Muscle of leg (tissue), 11 donors: Measurements from ENCODE around the gene SELENOI. TPM values are rescaled to one million over a fixed set of nuclear protein-coding genes. Genes with fewer than 3 reads are reported as not detected.
"Not testable (repeated sequence)": the region's sequence is repeated elsewhere in the genome, so short reads cannot be mapped to it uniquely, and the experiment has no call there.

ENCODE experiments used
- DNase-seq: peaks from one replicate; pipeline ENCODE4 v3.0.0; 2013
- H3K27ac ChIP-seq: one replicate; pipeline ENCODE4 v1.5.1; 2013; ENCODE audit warnings: mild to moderate bottlenecking, low read length, control low read depth
- H3K27me3 ChIP-seq: one replicate; pipeline ENCODE4 v1.6.1; 2013; ENCODE audit warnings: low read length; ENCODE audit not compliant: control insufficient read depth, insufficient read depth
- H3K36me3 ChIP-seq: one replicate; pipeline ENCODE4 v1.6.1; 2013; ENCODE audit warnings: low read length; ENCODE audit not compliant: control insufficient read depth, insufficient read depth
- H3K4me1 ChIP-seq: one replicate; pipeline ENCODE4 v1.6.1; 2013; ENCODE audit warnings: low read length; ENCODE audit not compliant: control insufficient read depth, insufficient read depth
- H3K4me3 ChIP-seq: one replicate; pipeline ENCODE4 v1.5.1; 2013; ENCODE audit warnings: low read length, control low read depth
- H3K9me3 ChIP-seq: replicated peaks from 2 replicates; pipeline ENCODE4 v1.6.1; 2013; ENCODE audit warnings: low read depth, low read length; ENCODE audit not compliant: control insufficient read depth
- WGBS: methylation state at CpG from one replicate; pipeline ENCODE4 v1.1.5; 2013; ENCODE audit warnings: missing lambda C conversion rate; ENCODE audit not compliant: insufficient coverage; 5-methylcytosine and 5-hydroxymethylcytosine counted together
- polyA plus RNA-seq, 8 donors: library from polyadenylated mRNA; unstranded; fragments of 120-200 nt; gene quantifications; one replicate each; pipeline versions ENCODE4 v1.2.1 to v1.2.3, GENCODE V29; 2013; ENCODE audit warnings: inconsistent platforms in 1 of 8, low replicate concordance in 1 of 8; ENCODE audit not compliant: insufficient read length in 8 of 8, insufficient read depth in 1 of 8
- total RNA-seq: library from RNA; stranded (reverse); fragments of 120-200 nt; gene quantifications from one replicate; pipeline ENCODE4 v1.2.4, GENCODE V29; 2013

The SELENOI gene
- total and polyA plus RNA-seq, 9 donors = 8.4 to 11.9 (median 9.3) TPM

DNA sequence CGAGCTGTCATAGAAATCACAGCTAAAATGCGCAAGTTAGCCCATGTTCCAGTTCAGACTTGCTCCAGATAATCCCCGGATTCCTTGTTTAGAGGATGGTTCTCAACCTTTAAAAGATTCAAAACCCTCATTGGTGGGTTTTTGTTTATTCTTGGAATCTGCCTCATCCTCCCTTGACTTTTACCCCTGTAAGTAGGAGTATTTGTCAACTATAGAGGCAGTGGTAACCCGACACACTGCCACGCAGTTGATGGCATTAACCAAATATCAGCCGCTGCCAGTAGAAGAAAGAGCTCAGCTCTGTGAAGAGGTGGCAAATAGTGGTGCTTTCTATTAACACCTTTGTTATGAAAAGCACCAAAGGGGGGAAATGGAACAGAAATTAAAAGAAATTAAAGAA lies 40.4 kb upstream of the SELENOI start:
- Histone ChIP-seq H3K4me1 (peaks cover 4% of the 10 kb centered on the region), H3K27me3 (no peaks in the 10 kb centered on the region), H3K36me3 (peaks cover 3% of the 10 kb centered on the region), H3K9me3 (no peaks in the 10 kb centered on the region), H3K27ac (no peak overlapping the region), H3K4me3 (no peak overlapping the region)
- no peak for DNase-seq
- 67% methylated on average over 2 of the region's 6 CpGs for WGBS

DNA sequence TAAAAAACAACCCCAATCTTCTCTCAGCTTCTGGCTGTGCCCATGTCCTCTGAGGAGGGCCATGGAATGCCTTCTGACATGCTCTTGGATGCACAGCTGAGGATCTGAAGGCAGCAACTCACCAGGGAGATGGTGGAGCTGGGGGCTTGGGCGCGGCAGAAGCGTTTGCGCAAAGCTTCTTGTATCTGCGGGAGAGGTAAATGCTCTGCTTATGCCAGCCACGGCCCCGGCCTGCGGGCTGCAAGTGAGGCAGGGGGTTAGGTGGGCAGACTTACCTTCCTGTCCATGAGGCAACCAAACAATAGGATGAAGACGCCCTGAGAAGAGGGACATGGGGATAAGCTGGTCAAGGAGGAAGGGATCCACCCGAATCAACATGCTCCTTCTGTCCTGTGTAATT lies 36.0 kb upstream of the SELENOI start:
- 63% methylated on average over 3 of the region's 10 CpGs for WGBS
- Histone ChIP-seq H3K4me3 (no peak overlapping the region), H3K4me1 (peaks cover 2% of the 10 kb centered on the region), H3K27ac (no peak overlapping the region), H3K27me3 (no peaks in the 10 kb centered on the region), H3K36me3 (no peaks in the 10 kb centered on the region), H3K9me3 (no peaks in the 10 kb centered on the region)
- no peak for DNase-seq

- Histone ChIP-seq H3K9me3 (no peaks in the 10 kb centered on the region), H3K4me3 (no peak overlapping the region), H3K4me1 (no peaks in the 10 kb centered on the region), H3K36me3 (no peaks in the 10 kb centered on the region), H3K27me3 (no peaks in the 10 kb centered on the region), H3K27ac (no peak overlapping the region)
- 93% methylated on average over 2 of the region's 9 CpGs for WGBS
- DNase-seq = no peak
These were observed 33.5 kb upstream of the SELENOI start for GRCh38 chr2:26312471-26312870.

- Histone ChIP-seq H3K4me1 (no peaks in the 10 kb centered on the region), H3K36me3 (no peaks in the 10 kb centered on the region), H3K27me3 (no peaks in the 10 kb centered on the region), H3K4me3 (no peak overlapping the region), H3K27ac (no peak overlapping the region), H3K9me3 (no peaks in the 10 kb centered on the region)
- DNase-seq = no peak
- WGBS = 90% methylated on average over 12 of the region's 12 CpGs
These were observed 32.5 kb upstream of the SELENOI start for GRCh38 chr2:26313446-26313845.

DNA sequence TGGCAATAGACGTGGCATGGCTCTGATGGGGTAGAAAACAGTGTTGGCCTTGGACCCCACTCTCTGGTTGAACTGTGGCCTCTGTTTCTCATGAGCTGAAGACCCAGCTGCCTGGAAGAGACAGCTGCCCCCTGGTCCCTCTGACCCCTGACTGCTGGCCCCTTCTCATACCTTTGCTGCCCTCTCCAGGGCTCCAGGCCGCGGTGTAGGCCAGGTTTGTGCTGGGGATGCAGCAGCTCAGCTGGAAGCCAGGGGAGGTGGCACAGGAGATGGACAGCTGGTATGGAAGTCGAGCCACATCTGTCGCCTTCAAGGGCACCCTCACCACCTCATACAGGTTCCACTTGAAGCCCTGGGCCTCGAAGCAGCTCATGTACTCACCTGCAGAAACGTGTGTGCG lies 31.7 kb upstream of the SELENOI start:
- no peaks in the 10 kb centered on the region for H3K9me3 ChIP-seq
- H3K36me3 ChIP-seq = no peaks in the 10 kb centered on the region
- DNase-seq = no peak
- H3K4me1 ChIP-seq = no peaks in the 10 kb centered on the region
- WGBS = 64% methylated on average over 4 of the region's 8 CpGs
- H3K27me3 ChIP-seq = no peaks in the 10 kb centered on the region
- H3K4me3 ChIP-seq = no peak overlapping the region
- H3K27ac ChIP-seq = no peak overlapping the region

- Histone ChIP-seq H3K4me3 (no peak overlapping the region), H3K36me3 (no peaks in the 10 kb centered on the region), H3K9me3 (no peaks in the 10 kb centered on the region), H3K4me1 (no peaks in the 10 kb centered on the region), H3K27me3 (no peaks in the 10 kb centered on the region), H3K27ac (no peak overlapping the region)
- DNase-seq = no peak
- WGBS = no CpG with 5 or more reads among the region's 2 CpGs
These were observed 29.9 kb upstream of the SELENOI start for GRCh38 chr2:26316041-26316440.

GRCh38 chr2:26316845-26317244 lies 29.1 kb upstream of the SELENOI start:
- 51% methylated on average over 5 of the region's 6 CpGs for WGBS

DNA sequence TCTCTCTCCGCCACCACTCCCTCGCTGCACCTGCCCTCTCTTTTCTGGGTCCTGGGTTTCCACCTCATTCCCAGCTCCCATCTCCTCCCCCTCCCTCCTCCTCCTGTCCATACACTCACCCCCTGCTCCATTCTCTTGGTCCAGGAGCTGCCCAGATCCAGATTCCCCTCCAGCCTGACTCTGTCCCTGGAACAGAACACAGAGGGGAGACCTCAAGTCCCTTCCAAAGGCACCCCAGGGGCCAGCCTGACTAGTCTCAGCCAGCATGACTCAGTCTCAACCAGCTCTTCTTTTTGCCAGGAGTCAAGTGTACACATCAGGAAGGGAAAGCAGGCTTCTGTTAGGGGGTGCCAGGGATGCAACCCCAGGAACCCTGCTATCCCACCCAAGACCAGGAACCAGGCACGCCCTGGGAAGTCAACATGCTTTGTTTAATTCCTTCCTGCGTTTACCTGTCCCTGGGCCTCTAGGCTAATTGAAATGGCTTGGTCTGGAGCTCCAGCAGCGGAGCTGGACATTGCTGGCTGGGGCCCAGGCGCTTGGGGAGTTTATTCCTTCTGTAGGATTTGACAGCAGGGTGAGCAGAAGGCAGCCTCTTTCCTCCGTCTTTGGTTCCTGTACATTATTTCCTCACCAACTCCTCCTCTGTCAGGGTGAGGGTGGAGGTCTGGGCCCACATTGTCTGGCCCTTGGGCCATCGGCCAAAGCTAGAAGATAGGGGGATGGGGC lies 28.4 kb upstream of the SELENOI start:
- Histone ChIP-seq H3K4me1 (no peaks in the 10 kb centered on the region), H3K4me3 (no peak overlapping the region), H3K27ac (no peak overlapping the region), H3K9me3 (no peaks in the 10 kb centered on the region), H3K36me3 (no peaks in the 10 kb centered on the region), H3K27me3 (no peaks in the 10 kb centered on the region)
- WGBS = 73% methylated on average over 3 of the region's 8 CpGs
- DNase-seq = no peak

More at GRCh38 chr2:26316845-26317244, 29.1 kb upstream of the SELENOI start:
- DNase-seq = no peak
- no peak overlapping the region for H3K4me3 ChIP-seq
- no peaks in the 10 kb centered on the region for H3K36me3 ChIP-seq
- H3K9me3 ChIP-seq = no peaks in the 10 kb centered on the region
- H3K27ac ChIP-seq = no peak overlapping the region
- no peaks in the 10 kb centered on the region for H3K27me3 ChIP-seq
- no peaks in the 10 kb centered on the region for H3K4me1 ChIP-seq

DNA sequence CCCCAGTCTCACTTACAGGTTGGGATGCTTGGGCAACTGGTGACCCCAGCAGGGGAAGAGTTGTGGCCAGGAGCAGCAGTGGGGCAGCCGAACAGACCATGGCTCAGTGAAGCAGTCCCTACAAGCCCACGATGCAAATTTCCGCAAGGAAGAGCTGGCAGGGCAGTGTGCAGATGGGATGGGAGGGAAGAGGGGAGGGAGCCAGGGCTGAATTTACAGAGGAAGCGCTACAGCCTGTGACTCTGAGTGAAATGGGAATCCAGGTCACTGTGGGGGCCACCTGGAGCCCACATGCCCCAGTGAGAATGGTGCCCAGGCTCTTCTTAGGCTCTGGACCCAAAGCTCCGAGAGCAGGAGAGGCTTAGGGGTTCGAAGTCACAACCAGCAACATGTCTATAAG lies 27.0 kb upstream of the SELENOI start:
- WGBS = 42% methylated on average over 6 of the region's 6 CpGs
- H3K36me3 ChIP-seq = no peaks in the 10 kb centered on the region

GRCh38 chr2:26324479-26324878 lies 21.5 kb upstream of the SELENOI start:
- H3K27me3 ChIP-seq, H3K4me3 ChIP-seq, DNase-seq, H3K36me3 ChIP-seq, H3K27ac ChIP-seq, H3K4me1 ChIP-seq, H3K9me3 ChIP-seq: not testable (repeated sequence)

More for the DNA sequence above, 27.0 kb upstream of the SELENOI start:
- H3K4me1 ChIP-seq = no peaks in the 10 kb centered on the region
- H3K9me3 ChIP-seq = no peaks in the 10 kb centered on the region
- DNase-seq = no peak
- no peak overlapping the region for H3K27ac ChIP-seq
- H3K4me3 ChIP-seq = no peak overlapping the region
- H3K27me3 ChIP-seq = no peaks in the 10 kb centered on the region

DNA sequence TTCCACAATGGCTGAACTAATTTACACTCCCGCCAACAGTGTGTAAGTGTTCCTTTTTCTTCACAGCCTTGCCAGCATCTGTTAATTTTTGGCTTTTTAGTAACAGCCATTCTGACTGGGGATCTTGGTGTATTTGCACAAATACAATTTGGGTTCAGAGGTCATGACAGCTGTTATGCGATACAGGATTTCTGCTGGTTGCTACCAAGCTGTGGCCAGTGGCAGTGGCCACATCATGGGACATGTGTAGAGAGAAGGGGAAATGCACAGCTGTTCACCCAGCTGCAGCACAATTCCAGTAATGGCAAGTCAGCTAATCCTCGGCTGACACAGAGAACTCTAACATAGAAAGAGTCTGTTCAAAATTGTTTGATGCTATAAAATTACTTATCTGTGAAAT lies 21.0 kb upstream of the SELENOI start:
- Histone ChIP-seq H3K27me3 (no peaks in the 10 kb centered on the region), H3K9me3 (no peaks in the 10 kb centered on the region), H3K36me3 (no peaks in the 10 kb centered on the region), H3K4me3 (no peak overlapping the region), H3K27ac (peak overlapping the region; percentile 10), H3K4me1 (no peaks in the 10 kb centered on the region)
- DNase-seq = peak; percentile 66
- WGBS = 80% methylated on average over 1 of the region's 3 CpGs
